Myometrial cell (primary cell): ENCODE data around the gene ASB11. TPM values are rescaled to one million over a fixed set of nuclear protein-coding genes. Genes with fewer than 3 reads are reported as not detected.

Experiments used
- total RNA-seq: library from RNA; depleted of rRNA; stranded (reverse); fragments of >200 nt; gene quantifications from 2 replicates; pipeline ENCODE4 v1.2.3, GENCODE V29; 2015

The ASB11 gene, protein sequence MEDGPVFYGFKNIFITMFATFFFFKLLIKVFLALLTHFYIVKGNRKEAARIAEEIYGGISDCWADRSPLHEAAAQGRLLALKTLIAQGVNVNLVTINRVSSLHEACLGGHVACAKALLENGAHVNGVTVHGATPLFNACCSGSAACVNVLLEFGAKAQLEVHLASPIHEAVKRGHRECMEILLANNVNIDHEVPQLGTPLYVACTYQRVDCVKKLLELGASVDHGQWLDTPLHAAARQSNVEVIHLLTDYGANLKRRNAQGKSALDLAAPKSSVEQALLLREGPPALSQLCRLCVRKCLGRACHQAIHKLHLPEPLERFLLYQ
- total RNA-seq, result not detected in 2 replicates

DNA sequence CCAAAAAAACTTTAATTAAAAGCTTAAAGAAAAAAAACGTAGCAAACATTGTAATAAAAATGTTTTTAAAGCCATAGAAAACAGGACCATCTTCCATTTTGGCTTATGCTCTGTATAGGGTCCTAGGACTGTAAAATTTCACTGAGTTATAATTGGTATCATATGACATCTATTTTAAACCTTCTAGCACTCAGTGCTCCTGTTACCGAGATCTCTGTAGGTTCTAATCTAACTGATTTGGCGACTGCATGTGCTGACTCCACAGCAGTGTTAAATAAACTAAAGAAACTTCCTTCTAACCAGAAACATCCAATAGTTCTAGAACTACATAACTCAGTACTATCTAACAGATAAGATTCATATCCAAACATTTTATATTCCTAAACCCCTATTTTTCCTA, at the start of gene ASB11:
TSS of gene ASB11 (minus strand) at position 132 of the 400 bp plus-strand sequence. CDS start at position 97, 35 bp downstream.

DNA sequence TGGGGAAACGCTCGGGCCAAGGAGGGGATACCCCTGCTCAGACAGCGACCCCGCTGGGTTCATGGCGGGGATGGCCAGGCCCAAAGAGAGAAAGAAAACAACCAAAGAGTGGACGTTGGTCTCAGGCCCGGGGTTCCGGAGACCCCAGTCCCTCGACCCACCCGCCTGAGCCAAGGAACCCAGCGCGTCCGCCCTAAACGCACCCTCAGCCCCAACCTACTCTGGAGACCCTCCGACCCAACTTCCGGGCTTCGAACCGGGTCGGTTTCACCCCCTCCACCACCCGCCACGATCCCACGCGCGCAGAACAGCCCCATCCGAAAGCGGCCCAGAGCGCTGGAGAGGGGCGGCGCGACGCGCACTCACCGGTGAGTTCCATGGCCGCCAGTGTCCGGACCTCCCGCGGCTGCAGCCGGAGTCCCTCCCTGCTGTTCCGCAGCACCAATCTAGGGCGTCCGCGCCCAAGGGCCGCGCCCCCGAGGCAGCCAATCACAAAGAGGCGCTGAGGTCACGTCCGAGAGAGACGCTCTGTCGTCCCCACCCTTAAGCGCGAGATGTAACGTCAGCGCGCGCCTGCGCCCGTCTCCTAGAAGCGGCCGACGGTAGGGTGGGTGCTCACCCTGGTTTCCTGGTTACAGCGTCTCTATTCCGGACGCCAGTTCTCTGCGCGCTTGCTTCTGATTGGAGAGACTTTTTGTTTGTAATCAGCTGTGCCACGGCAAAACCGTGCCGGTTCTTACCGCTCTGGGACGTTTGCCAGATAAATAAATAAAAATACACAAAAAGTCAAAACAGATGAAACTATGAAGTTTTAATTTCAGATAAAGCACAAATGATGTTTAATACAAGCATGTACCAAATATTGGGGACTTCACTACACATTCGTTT, 19.9 kb upstream of the ASB11 start, which contains the start of gene PIGA:
TSS of gene PIGA (minus strand) at position 389 of the 888 bp plus-strand sequence. CDS start 3,593 bp downstream, outside the sequence.

DNA sequence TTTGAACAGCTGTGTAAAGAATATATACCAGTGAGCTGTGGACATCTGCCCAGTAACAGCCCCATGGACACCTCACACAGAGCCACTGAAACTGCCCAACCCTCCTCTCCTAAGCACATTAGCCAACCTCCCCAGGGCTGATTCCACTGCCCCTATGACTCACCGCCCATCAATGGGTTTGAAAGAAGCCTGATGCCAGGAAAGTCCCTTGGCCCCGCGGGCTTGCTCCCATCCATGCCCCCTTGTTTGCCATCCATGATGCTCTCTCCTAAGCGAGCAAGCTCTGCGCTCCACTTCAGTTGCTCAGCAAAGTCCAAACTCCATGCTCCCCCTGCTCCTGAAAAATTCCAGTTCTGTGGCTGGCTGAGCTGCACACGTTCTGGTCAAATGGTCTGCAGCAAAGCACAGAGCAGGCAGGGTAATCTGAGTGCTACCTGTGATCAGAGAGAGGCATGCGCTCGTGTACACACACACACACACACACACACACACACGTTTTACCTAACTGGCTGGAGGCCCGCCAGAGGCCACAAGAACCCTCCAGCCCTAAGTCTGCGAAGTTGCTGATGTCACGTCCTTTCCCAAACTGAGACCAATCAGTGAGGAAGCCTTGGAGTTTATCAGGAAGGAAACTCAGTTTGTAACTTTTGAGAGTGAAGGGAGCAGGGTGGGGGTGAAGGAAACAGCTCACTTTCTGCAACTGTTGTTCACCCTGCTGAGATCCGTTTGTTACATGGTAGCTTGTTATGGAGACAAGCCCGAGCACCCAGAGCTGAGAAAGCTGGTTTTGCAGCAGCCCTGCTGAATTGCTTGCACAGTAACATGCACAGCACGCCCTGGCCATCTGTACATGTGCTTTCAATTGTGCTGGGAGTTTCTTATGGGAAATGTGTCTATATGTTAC, 45.6 kb downstream of the ASB11 start, which contains the start of gene ASB9:
TSS of gene ASB9 (minus strand) at position 466 of the 904 bp plus-strand sequence. CDS start at position 257, 209 bp downstream.

Other genes starting within 250 kb of the ASB11 start
- gene ASB9, start 45.6 kb downstream of the ASB11 start, total RNA-seq, result 0.29 and 0.89 TPM in 2 replicates
- 2.9 and 4.6 TPM in 2 replicates for gene PIGA, start 19.9 kb upstream of the ASB11 start, total RNA-seq
- not detected in 2 replicates for gene VEGFD, start 68.8 kb upstream of the ASB11 start, total RNA-seq
- 13.5 and 18.3 TPM in 2 replicates for gene PIR, start 177.7 kb upstream of the ASB11 start, total RNA-seq
- gene BMX, start 185.2 kb upstream of the ASB11 start, total RNA-seq, result not detected in 2 replicates